SH-SY5Y (cell line): ENCODE results near the gene ITCH.

Source experiments
- GATA2 ChIP-seq: IDR thresholded peaks from 2 replicates; pipeline ENCODE4 v1.6.1; 2011; ENCODE audit warnings: mild to moderate bottlenecking, low read depth, low read length
- GATA3 ChIP-seq: IDR thresholded peaks from 2 replicates; pipeline ENCODE4 v1.6.1; 2011; ENCODE audit warnings: low read depth, mild to moderate bottlenecking, low read length, moderate library complexity

DNA sequence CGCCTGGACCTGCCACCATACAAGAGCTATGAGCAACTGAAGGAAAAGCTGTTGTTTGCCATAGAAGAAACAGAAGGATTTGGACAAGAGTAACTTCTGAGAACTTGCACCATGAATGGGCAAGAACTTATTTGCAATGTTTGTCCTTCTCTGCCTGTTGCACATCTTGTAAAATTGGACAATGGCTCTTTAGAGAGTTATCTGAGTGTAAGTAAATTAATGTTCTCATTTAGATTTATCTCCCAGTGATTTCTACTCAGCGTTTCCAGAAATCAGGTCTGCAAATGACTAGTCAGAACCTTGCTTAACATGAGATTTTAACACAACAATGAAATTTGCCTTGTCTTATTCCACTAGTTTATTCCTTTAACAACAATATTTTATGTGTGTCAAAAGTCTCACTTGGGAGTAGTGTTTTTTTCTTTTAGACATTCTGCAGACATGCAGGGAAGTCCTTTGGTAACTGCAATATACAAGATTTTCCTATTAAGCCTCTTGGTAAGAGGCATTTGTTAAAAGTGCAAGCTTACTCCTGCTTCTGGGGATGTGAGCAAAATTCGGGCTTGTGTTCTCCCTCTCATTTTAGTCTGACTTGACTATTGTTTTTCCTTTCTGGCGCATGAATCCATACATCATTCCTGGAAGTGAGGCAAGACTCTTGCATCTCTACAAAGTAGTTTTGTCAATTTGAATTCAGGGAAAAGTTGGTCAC, 144.8 kb downstream of the ITCH start:
- TF ChIP-seq GATA2 (no peak), GATA3 (no peak)
